ENCODE measurements around the gene CD82.
A peak's percentile ranks its signal among the peaks of the same experiment; 100 is the strongest.

Gene CD82

DNA sequence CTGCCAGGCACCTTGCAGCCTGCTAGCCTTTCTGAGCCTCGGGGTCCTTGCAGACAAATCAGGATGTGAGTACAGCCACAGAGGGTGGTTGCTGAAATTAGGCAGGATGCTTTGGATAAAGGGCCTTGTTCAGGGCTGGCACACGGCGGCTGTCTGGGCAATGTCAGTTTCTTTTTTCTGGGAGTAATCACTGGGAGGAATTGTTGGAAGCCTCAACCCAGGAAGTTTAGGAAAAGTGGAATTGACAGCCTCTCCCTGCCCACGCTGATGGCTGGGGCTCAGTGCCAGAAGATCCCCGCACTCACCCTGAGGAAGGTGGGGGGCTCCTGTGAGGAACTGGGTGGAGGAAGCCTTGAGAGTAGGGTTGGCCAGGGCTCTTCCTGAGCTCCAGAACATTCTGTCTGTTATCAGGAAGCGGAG lies 37.4 kb downstream of the CD82 start:
- DNase-seq, result no peak

GRCh38 chr11:44604171-44604581 lies 38.7 kb downstream of the CD82 start:
- no peak for DNase-seq

DNA sequence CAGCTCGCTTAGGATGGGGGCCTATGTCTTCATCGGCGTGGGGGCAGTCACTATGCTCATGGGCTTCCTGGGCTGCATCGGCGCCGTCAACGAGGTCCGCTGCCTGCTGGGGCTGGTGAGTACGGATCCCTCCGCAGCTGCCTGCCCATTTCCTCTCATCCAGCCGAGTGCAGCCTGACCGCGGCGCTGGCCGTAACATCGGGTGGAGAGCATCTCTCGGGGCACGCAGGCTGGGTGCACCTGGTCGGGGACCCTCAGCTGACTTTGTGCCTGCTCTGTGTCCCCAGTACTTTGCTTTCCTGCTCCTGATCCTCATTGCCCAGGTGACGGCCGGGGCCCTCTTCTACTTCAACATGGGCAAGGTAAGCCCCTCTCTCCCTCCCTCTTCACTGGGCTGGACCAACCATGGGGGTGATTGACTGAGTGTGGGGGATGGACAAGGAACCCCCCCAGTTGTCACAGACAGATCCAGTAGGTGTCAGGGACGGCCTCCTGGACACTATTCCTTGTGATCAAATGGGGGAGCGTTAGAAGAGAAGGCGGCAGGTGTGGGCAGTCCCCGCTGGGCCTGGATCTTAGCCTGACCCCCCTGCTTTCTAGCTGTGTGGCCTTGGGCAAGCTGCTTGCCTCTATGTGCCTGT lies 39.7 kb downstream of the CD82 start:
- DNase-seq, result no peak

DNA sequence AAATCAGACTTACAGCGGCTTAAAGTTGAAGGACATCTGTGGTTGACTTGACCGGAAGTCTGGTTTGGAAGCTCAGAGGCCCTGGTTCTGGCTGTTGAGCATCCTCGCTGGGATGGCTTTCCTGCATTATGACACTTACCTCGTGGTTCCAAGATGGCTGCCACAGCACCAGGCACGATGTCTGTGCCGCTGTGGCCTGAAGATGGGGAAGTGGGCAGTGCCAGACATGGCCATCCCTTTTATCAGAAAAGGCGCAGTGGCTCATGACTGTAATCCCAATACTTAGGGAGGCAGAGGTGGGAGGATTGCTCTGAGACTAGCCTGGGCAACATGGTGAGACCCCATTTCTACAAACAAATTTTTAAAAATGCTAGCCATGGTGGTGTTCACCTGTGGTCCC lies 40.5 kb downstream of the CD82 start:
- no peak for DNase-seq

- no peak for DNase-seq
Measured at GRCh38 chr11:44606472-44606871, 41.0 kb downstream of the CD82 start.

- DNase-seq, result no peak
Measured at GRCh38 chr11:44607319-44607962, 42.0 kb downstream of the CD82 start.

DNA sequence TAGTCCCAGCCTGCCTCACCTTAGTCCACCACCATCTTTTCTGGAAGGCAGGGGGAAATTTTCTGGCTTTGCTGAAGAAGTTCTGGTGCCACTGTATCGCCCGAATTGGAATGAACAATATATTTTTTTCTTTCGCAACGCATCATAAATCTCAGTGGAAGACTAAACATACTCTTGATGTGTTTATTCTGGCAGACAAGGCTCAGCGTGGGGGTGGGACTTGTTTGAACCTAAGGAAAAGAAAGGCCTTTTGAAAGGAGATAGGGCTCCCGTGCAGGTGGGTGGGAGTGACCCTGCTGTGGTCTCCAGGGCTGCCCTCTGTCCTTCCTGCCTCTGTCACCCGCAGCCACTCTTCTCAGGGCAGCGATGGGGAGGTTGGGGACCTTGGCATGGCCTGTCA lies 42.5 kb downstream of the CD82 start:
- no peak for DNase-seq

GRCh38 chr11:44608651-44608990 lies 43.2 kb downstream of the CD82 start:
- no peak for DNase-seq

- DNase-seq, result peak; percentile 50
Measured at GRCh38 chr11:44608991-44609782, 43.7 kb downstream of the CD82 start.

DNA sequence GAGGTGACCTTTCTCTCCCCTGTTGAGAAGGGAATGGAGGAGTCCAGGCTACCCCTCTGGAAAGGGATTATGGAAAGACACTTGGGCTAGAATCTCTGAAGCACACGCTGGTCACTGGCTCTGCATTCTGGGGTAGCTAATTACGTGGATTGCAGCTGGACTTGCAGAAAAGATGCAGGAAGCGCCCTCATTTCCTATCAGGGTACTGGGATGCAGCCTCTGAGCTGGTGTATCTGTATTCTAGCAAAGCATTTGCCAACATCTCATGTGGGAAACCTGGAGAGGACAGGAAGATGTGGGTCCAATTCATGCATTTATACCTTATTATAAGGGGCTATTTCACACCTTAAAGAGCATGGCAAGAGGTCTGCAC lies 44.3 kb downstream of the CD82 start:
- DNase-seq, result no peak

- no peak for DNase-seq
Measured at GRCh38 chr11:44610186-44610955, 44.9 kb downstream of the CD82 start.

GRCh38 chr11:44611088-44611487 lies 45.6 kb downstream of the CD82 start:
- no peak for DNase-seq

DNA sequence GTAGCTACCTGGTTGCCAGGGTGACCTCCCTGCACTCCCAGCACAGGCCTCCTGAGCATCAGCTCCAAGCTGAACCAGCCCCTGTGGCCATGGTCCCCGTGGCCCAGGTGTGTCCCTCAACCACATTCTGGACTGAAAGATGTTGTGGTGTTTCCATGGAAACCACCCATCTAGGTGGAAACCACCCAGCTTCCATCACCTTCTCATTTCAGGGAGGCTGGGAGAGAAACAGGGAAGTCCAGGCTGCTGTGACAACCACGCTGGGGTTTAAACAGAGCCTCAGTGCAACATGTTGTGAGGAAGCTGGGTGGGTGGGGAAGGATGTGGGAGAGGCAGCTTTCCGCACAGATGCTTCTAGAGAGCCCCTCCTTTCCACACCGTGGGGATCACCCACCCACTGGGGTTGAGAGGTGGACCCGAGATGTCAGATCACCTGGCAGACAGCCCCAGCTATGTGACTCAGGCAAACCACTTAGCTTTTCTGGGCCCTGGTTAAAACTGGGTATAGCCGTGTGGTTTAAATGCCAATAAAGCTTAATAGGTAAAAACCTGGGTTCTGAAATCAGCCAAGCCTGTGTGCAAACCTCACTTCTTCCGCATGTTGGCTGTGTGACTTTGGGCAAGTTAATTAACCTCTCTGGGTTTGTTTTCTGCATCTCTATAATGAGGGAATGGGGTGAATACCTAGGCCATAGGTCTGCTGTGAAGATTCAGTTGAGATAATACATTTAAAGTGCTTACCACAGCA lies 46.4 kb downstream of the CD82 start:
- peak; percentile 83 for DNase-seq

GRCh38 chr11:44613153-44613552 lies 47.7 kb downstream of the CD82 start:
- DNase-seq, result no peak

GRCh38 chr11:44614281-44614775 lies 48.9 kb downstream of the CD82 start:
- no peak for DNase-seq

- DNase-seq, result no peak
Measured at GRCh38 chr11:44615041-44615755, 49.7 kb downstream of the CD82 start.

- DNase-seq, result no peak
Measured at GRCh38 chr11:44615913-44616791, 50.7 kb downstream of the CD82 start.

GRCh38 chr11:44617671-44618461 lies 52.4 kb downstream of the CD82 start:
- no peak for DNase-seq

- no peak for DNase-seq
Measured at GRCh38 chr11:44618561-44619425, 53.3 kb downstream of the CD82 start.
